Muscle layer of duodenum (tissue), 2 donors: ENCODE measurements around the gene APH1A.

Source experiments
- H3K27ac ChIP-seq: one replicate; pipeline ENCODE4 v1.7.0; 2013; ENCODE audit warnings: mild to moderate bottlenecking, low read length
- H3K27me3 ChIP-seq: one replicate; pipeline ENCODE4 v1.7.0; 2013; ENCODE audit warnings: low read depth, mild to moderate bottlenecking, control low read depth, low read length
- H3K36me3 ChIP-seq, 2 donors: one replicate each; pipeline ENCODE4 v1.7.0; 2013; ENCODE audit warnings: low read length in 2 of 2, control low read depth in 1 of 2, mild to moderate bottlenecking in 1 of 2; ENCODE audit not compliant: insufficient read depth in 2 of 2, control insufficient read depth in 1 of 2
- H3K4me1 ChIP-seq, 2 donors: one replicate each; pipeline ENCODE4 v1.7.0; 2013; ENCODE audit warnings: low read length in 2 of 2, mild to moderate bottlenecking in 2 of 2, control low read depth in 1 of 2, moderate library complexity in 1 of 2; ENCODE audit not compliant: insufficient read depth in 2 of 2, control insufficient read depth in 1 of 2
- H3K4me3 ChIP-seq, 2 donors: one replicate each; pipeline ENCODE4 v1.7.0; 2013; ENCODE audit warnings: low read length in 2 of 2, low read depth in 1 of 2, mild to moderate bottlenecking in 1 of 2
- H3K9me3 ChIP-seq, 2 donors: one replicate each; pipeline ENCODE4 v1.7.0; 2013; ENCODE audit warnings: low read length in 2 of 2, control low read depth in 1 of 2, mild to moderate bottlenecking in 1 of 2; ENCODE audit not compliant: control insufficient read depth in 1 of 2
- donor health status: healthy.

The APH1A gene

DNA sequence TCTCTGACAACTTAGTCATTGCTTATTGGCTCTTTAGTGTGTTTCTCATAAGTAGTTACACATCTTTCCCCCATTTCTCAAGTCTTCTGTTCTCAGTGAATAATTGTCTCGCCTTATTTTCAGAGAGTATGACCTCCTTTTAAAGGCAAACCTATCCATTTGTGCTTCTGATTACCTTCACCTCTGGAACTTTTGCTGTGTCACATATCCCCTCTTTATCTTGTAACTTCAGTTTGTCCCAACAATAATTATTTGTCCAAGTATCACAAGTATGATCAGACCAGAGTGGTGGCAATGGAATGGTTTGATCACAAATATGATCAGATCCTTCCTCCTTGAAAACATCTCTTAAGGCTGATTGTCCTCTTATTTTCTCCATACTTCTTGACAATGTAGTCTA lies 19.6 kb upstream of the APH1A start:
- H3K27me3 ChIP-seq = no peaks in the 10 kb centered on the region
- H3K27ac ChIP-seq = no peak overlapping the region
- peaks cover 2 to 3% of the 10 kb centered on the region in 2 donors for H3K4me1 ChIP-seq
- H3K4me3 ChIP-seq = no peak overlapping the region
- peaks cover 4 to 26% of the 10 kb centered on the region in 2 donors for H3K36me3 ChIP-seq
- no peaks in the 10 kb centered on the region for H3K9me3 ChIP-seq

GRCh38 chr1:150283260-150283659 lies 14.4 kb upstream of the APH1A start:
- Histone ChIP-seq H3K27ac (no peak overlapping the region), H3K27me3 (no peaks in the 10 kb centered on the region), H3K36me3 (peaks cover 4 to 26% of the 10 kb centered on the region in 2 donors), H3K4me3 (peak overlapping the region; percentile 65 to 76), H3K4me1 (peaks cover 10 to 19% of the 10 kb centered on the region in 2 donors), H3K9me3 (no peaks in the 10 kb centered on the region)

DNA sequence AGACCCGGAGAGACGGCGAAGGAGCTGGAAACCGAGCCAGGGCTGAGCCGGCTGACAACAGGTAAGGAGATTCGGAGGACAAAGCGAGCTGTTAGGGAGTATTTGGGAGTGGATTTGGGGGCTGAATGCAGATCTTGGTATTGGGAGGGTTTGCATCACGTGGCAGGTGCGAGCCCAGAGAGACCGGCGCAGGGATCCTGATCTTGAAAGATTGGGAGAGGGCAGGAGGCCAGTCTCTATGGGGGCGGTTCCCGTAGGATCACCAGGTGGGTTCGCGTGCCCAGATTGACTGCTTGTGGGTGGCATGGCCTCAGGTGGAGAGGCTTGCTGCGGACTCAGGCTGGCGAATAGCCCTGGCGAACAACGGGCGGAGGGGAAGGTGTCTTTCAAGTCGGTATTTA lies 13.7 kb upstream of the APH1A start:
- Histone ChIP-seq H3K9me3 (no peaks in the 10 kb centered on the region), H3K4me1 (peaks cover 10 to 19% of the 10 kb centered on the region in 2 donors), H3K36me3 (peaks cover 4 to 26% of the 10 kb centered on the region in 2 donors), H3K4me3 (peak overlapping the region; percentile 65 to 76), H3K27ac (peak overlapping the region; percentile 60), H3K27me3 (no peaks in the 10 kb centered on the region)

GRCh38 chr1:150281758-150282557 lies 13.1 kb upstream of the APH1A start, which contains the start of gene CIART:
TSS of gene CIART (plus strand) at chr1:150282554. CDS start at chr1:150283268, 714 bp downstream.
- Histone ChIP-seq H3K4me3 (peak within 1 kb of the TSS; percentile 65 to 76), H3K27ac (peak within 1 kb of the TSS; percentile 84), H3K4me1 (peaks cover 10 to 19% of the 10 kb centered on the region in 2 donors), H3K36me3 (peaks cover 4 to 21% of the 10 kb centered on the region in 2 donors), H3K27me3 (no peaks in the 10 kb centered on the region), H3K9me3 (no peaks in the 10 kb centered on the region)

DNA sequence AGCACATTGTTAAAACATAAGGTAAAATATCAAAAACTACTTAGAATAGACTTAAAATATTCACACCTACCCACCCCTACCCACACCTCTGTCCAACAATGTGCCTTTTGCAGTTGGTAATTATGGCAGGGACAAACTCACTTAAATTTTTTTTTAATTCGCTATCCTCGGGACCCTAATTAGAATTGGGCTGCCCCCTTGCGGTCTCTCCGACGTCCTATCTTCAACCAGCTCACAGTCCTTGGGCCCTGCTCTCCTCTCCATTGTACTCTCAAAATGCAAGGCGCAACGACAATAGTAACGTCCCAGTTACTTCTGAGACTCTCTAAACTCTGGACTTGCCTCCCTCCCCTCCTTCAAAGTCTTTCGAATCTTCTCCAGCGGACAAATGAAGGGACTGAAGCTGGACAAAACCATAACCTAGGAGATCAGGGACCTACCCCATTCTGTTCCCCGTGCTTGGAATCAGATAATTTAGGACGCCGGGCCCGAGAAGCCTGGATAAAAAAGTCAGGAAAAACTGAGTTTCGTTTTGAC lies 12.5 kb upstream of the APH1A start:
- Histone ChIP-seq H3K36me3 (peaks cover 0 to 15% of the 10 kb centered on the region in 2 donors), H3K4me1 (peaks cover 10 to 19% of the 10 kb centered on the region in 2 donors), H3K27ac (peak overlapping the region; percentile 84), H3K27me3 (no peaks in the 10 kb centered on the region), H3K4me3 (peak overlapping the region; percentile 65 to 76), H3K9me3 (no peaks in the 10 kb centered on the region)

GRCh38 chr1:150280138-150280707 lies 11.4 kb upstream of the APH1A start:
- Histone ChIP-seq H3K27ac (peak overlapping the region; percentile 84), H3K27me3 (no peaks in the 10 kb centered on the region), H3K4me3 (no peak overlapping the region), H3K36me3 (peaks cover 0 to 9% of the 10 kb centered on the region in 2 donors), H3K4me1 (peaks cover 10 to 19% of the 10 kb centered on the region in 2 donors), H3K9me3 (no peaks in the 10 kb centered on the region)

DNA sequence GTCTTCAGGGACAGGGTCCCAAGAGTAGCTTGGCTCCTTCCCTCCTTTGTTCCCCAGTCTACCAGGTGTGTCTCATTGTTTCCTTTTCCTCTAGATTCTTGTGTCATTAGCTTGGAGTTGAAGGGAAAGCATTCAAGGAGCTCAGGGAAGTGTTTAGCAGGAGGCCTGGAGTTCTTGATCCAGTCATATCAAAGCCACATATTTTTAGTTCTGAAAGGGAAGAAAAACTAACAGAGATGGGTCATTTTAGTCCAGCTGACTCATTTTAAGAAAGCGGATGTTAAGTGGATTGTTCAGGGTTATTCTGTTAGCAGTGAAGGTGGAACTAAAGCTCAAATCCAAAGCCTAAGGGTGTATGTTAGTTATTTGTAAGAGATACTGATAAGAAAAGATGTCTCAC lies 4.5 kb upstream of the APH1A start:
- no peaks in the 10 kb centered on the region for H3K27me3 ChIP-seq
- peaks cover 0 to 16% of the 10 kb centered on the region in 2 donors for H3K4me1 ChIP-seq
- no peaks in the 10 kb centered on the region for H3K9me3 ChIP-seq
- H3K4me3 ChIP-seq = peak overlapping the region; percentile 44 to 55
- no peaks in the 10 kb centered on the region for H3K36me3 ChIP-seq
- H3K27ac ChIP-seq = peak overlapping the region; percentile 36

GRCh38 chr1:150271291-150271959 lies 2.6 kb upstream of the APH1A start:
- H3K4me1 ChIP-seq = peaks cover 8 to 31% of the 10 kb centered on the region in 2 donors
- no peaks in the 10 kb centered on the region for H3K27me3 ChIP-seq
- H3K27ac ChIP-seq = peak overlapping the region; percentile 40
- H3K36me3 ChIP-seq = peaks cover 5 to 8% of the 10 kb centered on the region in 2 donors
- no peaks in the 10 kb centered on the region for H3K9me3 ChIP-seq
- no peak overlapping the region for H3K4me3 ChIP-seq

DNA sequence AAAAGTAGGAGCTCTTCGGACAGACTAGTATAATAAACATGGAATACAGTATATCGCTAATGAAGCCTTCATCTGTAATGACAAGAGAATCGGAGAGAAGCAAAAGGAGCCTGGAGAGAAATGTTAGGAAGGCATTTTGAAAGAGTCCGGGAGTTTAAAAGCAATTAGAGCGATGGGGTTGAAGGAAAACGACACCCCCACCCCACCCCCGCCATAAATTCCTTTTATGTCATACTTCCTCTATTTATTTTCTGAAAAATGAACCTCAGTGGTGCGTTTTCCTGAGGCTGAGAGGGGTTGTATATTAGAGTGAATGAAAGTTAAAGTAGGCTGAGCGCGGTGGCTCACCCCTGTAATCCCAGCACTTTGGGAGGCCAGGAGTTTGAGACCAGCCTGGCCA lies 635 bp upstream of the APH1A start:
- peaks cover 8 to 31% of the 10 kb centered on the region in 2 donors for H3K4me1 ChIP-seq
- H3K27ac ChIP-seq = peak overlapping the region; percentile 96
- H3K9me3 ChIP-seq = no peaks in the 10 kb centered on the region

GRCh38 chr1:150268340-150268704 lies 494 bp downstream of the APH1A start:
- Histone ChIP-seq H3K27ac (peak overlapping the region; percentile 96), H3K36me3 (peaks cover 25 to 31% of the 10 kb centered on the region in 2 donors), H3K4me1 (peaks cover 8 to 26% of the 10 kb centered on the region in 2 donors), H3K27me3 (no peaks in the 10 kb centered on the region), H3K9me3 (no peaks in the 10 kb centered on the region), H3K4me3 (peak overlapping the region; percentile 93 to 98)

More for the DNA sequence above, 635 bp upstream of the APH1A start:
- H3K27me3 ChIP-seq = no peaks in the 10 kb centered on the region
- peak overlapping the region; percentile 93 to 98 for H3K4me3 ChIP-seq
- peaks cover 25 to 28% of the 10 kb centered on the region in 2 donors for H3K36me3 ChIP-seq

DNA sequence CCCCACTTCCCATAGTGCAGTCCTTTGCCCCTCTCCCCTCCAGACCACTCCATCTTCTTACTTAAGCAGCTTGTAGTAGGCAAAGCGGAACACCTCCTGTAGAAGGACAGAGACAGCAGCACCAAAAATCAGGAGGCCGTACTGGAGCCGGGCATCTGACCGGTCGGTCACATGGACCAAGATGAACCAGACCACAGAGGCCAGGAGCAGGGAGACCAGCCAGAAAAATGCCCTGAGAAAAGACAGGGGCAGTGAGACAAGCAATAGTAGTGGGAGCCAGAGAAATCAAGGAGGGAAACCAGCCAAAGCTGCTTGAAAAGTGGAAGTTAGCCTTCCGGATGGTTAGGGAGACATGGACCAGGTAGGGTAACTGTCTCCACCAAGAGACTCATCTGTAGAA lies 920 bp downstream of the APH1A start:
- peaks cover 25 to 34% of the 10 kb centered on the region in 2 donors for H3K36me3 ChIP-seq
- H3K27ac ChIP-seq = peak overlapping the region; percentile 96
- H3K4me1 ChIP-seq = peaks cover 8 to 26% of the 10 kb centered on the region in 2 donors
- no peaks in the 10 kb centered on the region for H3K9me3 ChIP-seq
- no peaks in the 10 kb centered on the region for H3K27me3 ChIP-seq
- H3K4me3 ChIP-seq = peak overlapping the region; percentile 93 to 98
